CD4-positive, alpha-beta T cell treated with Interleukin-17A for 4 hours (primary cell): Measurements from ENCODE around the gene LENG8.
"Not testable (repeated sequence)": the region's sequence is repeated elsewhere in the genome, so short reads cannot be mapped to it uniquely, and the experiment has no call there.

ENCODE experiments used
- DNase-seq: peaks from one replicate; pipeline ENCODE4 v3.0.0-alpha.2; 2020; ENCODE audit warnings: mixed read lengths

LENG8 gene

DNA sequence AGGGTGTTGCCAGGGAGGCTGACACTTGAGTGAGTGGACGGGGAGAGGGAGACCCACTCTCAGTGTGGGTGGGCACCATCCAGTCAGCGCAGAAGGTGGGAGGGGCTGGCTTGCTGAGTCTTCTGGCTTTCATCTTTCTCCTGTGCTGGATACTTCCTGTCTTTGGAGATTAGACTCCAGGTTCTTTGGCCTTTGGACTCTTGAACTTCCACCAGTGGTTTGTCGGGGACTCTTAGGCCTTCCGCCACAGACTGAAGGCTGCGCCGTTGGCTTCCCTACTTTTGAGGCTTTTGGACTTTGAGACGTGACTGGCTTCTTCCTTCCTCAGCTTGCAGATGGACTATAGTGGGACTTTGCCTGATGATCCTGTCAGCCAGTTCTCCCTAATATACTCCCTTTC is 4.3 kb upstream of the LENG8 start:
- DNase-seq = no peak

GRCh38 chr19:54446349-54446748 is 2.6 kb upstream of the LENG8 start:
- not testable (repeated sequence) for DNase-seq

GRCh38 chr19:54448040-54448773 is 792 bp upstream of the LENG8 start:
- peak; percentile 45 for DNase-seq

DNA sequence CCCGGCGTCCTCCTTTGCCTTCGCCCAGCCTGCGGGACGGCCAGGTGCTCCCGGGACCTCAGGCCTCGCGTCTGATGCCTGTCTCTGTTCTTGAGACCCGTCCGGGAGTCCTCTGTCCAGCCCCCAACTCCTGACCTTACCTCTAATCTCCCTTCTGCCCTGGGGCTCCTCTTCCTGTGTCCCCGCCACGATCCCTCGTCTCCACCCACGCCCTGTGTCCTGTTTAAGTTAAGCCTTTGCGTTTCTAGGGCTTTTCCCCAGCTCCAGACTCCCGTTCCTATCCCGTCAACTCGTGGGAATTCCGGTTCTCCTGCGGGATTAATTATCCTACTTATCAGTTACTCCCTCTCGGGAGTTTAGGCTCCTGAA is 686 bp downstream of the LENG8 start:
- DNase-seq = no peak

GRCh38 chr19:54451331-54451871 is 2.4 kb downstream of the LENG8 start:
- DNase-seq = peak; percentile 2

DNA sequence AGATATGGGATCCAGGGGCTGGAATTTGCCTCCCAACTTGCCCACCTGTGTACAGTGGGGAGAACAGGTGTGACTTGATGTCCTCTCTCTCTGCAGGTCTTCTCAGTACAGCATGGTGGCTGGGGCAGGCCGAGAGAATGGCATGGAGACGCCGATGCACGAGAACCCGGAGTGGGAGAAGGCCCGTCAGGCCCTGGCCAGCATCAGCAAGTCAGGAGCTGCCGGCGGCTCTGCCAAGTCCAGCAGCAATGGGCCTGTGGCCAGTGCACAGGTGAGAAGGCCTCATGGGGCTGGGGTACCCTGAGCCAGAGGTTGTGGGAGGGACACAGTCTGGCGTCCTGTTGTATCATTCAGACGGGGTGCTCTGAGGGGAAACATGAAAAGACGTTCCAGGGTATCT is 3.0 kb downstream of the LENG8 start:
- no peak for DNase-seq

DNA sequence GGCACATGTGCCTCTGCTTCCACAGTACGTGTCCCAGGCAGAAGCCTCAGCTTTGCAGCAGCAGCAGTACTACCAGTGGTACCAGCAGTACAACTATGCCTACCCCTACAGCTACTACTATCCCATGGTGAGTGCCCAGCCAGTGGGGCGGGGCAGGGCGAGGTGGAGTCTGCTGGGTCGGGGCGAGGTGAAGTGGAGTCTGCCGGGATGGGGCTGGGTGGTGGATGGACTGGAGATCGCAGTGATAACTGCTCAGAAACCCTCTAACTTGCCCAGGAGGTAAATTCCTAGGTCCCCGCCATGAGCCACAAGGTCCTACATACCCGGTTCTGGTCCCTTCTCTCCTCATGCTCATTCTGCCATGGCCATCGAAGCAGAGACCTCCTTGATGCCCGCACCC is 3.6 kb downstream of the LENG8 start:
- no peak for DNase-seq

- DNase-seq = no peak
Measured at GRCh38 chr19:54453921-54454780, 5.2 kb downstream of the LENG8 start.

DNA sequence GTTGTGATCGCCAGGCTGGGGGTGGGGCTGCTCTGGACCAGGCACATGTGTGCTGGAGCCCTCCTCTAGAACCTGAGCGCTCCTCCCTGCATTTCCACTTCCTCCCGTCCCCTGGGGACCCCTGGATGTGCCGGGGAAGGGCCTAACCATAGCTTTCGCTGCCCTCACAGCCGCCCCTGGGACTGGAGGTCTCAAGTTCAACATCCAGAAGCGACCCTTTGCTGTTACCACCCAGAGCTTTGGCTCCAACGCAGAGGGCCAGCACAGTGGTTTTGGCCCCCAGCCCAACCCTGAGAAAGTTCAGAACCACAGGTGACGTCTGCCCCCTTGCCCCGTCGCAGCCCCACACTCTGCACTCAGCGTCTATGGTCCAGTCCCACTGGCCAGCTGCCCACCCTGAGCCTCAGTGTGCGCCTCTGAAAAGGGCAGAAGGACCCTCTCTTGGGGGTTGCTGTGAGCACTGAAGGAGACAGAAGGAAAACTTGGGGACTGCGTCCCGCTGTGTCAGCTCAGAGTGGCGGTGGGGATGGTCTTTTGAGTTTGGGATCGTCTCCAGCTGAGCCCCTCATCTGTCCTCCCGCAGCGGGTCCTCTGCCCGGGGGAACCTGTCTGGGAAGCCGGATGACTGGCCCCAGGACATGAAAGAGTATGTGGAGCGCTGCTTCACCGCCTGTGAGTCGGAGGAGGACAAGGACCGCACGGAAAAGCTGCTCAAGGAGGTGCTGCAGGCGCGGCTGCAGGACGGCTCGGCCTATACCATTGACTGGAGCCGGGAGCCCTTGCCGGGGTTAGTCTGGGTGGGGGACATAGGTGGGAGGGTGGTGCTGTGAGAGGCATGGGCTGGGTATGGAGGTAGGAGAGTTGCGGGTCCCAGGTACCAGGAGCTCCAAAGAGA is 6.0 kb downstream of the LENG8 start:
- no peak for DNase-seq

DNA sequence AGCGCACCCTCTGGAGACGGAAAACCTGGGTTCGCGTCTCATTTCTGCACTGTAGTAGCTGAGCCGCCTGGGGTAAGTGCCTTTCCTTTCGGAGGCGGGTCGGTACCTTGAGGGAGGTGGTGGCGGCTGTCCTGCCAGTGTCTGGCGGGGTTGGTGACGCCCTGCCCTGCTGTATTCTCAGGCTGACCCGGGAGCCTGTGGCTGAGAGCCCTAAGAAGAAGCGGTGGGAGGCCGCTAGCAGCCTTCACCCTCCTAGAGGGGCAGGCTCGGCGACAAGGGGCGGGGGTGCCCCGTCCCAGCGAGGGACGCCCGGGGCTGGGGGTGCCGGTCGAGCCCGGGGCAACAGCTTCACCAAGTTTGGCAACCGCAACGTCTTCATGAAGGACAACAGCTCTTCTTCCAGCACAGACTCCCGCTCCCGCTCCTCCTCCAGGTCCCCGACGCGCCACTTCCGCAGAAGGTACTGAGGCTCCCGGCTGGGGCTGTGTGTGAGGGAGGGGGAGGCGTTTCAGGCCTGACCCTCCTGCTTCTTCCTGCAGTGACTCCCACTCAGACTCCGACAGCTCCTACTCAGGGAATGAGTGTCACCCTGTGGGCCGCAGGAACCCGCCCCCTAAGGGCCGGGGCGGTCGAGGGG is 6.9 kb downstream of the LENG8 start:
- DNase-seq = no peak

DNA sequence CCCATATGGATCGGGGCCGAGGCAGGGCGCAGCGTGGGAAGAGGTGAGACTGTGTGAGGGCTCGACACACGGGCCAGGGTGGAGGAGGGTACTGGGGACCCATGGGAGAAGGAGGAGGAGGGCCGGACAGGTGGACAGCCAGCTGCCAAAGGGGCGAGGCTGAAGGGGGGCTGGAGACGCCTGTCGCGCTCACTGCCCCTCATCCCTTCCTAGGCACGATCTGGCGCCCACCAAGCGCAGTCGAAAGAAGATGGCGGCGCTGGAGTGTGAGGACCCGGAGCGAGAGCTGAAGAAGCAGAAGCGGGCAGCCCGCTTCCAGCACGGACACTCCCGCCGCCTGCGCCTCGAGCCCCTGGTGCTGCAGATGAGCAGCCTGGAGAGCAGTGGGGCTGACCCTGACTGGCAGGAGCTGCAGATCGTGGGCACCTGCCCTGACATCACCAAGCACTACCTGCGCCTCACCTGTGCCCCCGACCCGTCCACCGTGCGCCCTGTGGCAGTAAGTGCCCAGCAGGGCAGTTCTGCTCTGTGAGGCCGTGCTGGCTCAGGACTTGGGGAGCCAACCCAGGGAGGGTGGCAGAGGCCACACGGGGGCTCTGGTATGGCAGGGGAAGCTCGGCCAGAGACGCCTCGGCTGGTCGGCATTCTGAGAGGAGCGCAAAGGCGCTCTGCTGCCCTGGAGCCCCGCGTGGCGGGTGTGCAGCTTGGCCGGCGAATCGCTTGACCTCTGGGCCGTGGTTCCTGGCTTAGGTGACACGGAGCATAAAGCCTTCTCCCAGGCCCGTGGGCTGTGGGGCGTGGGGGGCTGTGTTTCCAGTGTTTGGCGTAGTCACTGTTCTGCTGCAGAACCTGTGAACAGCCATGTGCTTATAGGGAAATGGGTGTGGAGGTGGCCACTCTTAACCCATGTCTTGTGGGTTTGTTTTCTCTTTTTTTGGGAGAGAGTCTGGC is 7.7 kb downstream of the LENG8 start:
- DNase-seq = no peak

DNA sequence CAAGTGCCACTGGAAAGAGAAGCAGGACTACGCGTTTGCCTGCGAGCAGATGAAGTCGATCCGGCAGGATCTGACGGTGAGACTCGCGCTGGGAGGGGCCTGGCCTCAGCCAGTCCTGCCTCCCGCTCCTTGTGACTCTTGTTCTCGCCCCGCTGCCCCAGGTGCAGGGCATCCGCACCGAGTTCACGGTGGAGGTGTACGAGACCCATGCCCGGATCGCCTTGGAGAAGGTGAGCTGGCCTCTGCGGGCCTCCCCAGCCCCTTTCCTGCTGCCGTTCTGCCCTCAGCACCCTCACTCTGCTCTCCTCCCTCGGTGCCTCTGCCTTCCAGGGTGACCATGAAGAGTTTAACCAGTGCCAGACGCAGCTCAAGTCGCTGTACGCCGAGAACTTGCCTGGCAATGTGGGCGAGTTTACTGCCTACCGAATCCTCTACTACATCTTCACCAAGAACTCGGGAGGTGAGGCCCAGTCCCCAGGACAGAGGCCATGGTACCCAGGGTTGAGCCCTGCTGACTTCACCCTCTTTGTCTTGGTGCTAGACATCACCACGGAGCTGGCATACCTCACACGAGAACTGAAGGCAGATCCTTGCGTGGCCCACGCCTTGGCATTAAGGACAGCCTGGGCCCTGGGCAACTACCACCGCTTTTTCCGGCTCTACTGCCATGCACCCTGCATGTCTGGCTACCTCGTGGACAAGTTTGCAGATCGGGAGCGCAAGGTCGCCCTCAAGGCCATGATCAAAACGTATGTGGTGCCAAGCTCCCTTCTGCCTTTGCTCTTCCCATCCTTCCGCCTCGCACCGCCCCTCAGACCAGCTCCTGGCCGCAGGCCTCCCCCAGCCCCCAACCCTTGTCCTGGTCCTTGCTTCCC is 9.0 kb downstream of the LENG8 start:
- no peak for DNase-seq

- no peak for DNase-seq
Measured at GRCh38 chr19:54458648-54459281, 9.8 kb downstream of the LENG8 start.

DNA sequence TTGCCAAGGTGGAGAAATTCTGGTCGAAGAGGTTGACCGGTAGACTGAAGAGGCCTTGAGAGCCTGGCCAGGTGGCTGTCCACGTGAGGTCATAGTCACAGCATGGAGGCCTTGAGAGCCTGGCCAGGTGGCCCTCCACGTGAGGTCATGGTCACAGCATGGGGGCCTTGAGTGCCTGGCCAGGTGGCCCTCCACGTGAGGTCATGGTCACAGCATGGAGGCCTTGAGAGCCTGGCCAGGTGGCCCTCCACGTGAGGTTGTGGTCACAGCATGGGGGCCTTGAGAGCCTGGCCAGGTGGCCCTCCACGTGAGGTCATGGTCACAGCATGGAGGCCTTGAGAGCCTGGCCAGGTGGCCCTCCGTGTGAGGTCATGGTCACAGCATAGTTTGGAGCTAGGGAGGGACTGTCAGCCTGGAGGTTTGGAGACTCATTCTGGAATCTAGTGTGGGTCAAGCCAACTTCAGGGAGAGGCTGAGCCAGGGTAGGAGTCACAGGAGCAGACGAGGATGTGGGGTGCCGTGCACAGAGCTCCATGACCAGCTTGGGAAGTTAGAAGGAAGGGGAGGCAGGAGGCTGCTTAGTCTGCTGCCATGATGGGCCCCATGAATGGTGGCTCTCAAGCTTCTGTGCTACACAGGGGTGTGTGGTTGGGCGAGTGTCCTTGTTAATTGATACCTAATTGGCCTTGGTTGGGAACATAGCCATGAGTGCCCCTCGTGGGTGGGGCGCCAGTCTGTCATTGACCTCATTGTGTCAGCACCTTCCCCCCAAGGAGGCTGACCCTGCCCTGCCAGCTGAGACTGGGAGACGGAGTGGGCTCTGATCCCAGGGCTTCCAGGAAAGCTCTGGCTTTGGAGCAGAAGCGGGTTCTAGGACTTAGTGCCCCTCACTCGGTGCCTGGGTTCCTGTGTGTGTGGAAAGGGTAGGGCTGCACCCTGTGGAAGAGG is 10.6 kb downstream of the LENG8 start:
- DNase-seq = no peak

DNA sequence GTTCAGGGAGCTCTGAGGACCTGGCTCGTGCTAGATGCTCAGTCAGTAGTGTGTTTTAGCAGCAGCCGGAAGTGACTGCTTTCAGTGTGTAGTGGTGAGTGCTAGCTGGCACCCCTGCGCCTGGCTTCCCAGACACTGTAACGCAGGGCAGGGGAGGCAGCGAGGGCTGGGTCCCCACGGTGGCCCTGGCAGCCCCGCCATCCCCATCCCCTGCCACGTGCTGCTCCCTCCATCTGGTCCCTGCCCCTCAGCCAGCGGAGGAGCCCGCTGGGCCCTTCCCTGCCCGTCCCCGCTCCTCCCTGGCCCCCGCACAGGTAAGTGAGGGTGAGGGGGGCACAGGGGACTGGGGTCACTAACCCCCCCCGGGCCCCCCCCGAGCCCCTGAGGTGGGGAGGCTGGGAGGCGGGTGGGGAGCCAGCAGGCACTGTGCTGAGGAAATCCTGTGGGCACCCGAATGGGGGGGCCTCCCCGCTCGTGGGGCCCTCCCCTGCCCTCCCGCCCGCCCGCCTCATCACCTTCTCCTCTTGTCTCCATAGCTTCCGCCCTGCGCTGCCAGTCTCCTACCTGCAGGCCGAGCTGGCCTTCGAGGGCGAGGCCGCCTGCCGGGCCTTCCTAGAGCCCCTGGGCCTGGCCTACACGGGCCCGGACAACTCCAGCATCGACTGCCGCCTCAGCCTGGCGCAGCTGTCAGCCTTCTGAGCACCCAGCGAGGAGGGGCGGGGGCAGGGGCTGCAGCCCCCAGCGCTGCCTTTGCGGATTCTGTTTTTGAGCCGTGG is 11.4 kb downstream of the LENG8 start:
- DNase-seq = no peak

DNA sequence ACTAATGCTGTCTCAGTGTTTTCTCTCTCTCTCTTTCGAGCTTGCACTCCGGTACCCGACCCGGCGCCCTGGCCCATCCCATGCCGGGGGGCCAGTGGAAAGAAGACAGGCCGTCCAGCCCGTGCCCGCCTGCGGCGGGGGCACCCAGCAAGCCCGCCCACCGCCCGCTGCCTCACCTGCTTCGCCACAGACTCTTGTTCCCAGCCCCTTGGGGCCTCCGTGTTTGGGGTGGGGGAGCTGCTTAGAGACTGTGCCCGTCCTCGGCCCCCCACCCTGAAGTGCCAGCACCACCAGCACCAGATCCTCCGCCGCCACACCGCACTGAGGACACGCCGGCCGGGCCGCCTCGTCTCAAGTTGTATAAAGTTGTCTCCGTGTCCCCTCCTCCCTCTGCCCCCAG is 12.2 kb downstream of the LENG8 start:
- no peak for DNase-seq

- DNase-seq = no peak
Measured at GRCh38 chr19:54461613-54462012, 12.6 kb downstream of the LENG8 start.
